ENCODE results near the gene PPAT. TPM values are rescaled to one million over a fixed set of nuclear protein-coding genes. Genes with fewer than 3 reads are reported as not detected.

PPAT gene
- total RNA-seq, 1 experiment from 2014 or later: 38.3 TPM

GRCh38 chr4:56400560-56400959 lies 34.9 kb downstream of the PPAT start:
- CTCF ChIA-PET: no interaction called here
- Histone ChIP-seq H3K36me3 (ENCODE audit: control insufficient read depth, insufficient read depth, low read length) (peaks cover 25% of the 10 kb centered on the region; the same call in 1 of the 2 replicates), H3K4me1 (ENCODE audit: control insufficient read depth, insufficient read depth, low read length) (no peaks in the 10 kb centered on the region), H3K27me3 (ENCODE audit: control insufficient read depth, insufficient read depth, low read length) (no peaks in the 10 kb centered on the region), H3K4me3 (ENCODE audit: low read depth in 2 of 2, low read length in 2 of 2) (no peak overlapping the region), H3K9me3 (ENCODE audit: control insufficient read depth, insufficient read depth, low read depth, low read length) (no peaks in the 10 kb centered on the region), H3K27ac (ENCODE audit: low read length) (no peak overlapping the region)
- no peak for TF ChIP-seq SIN3A (IDR thresholded peaks at IDR 0.05; ENCODE audit: borderline replicate concordance, insufficient read depth, low read depth, low read length)
- no peak for TF ChIP-seq TCF7L2 (IDR thresholded peaks at IDR 0.05; ENCODE audit: low read depth, low read length)
- no peak for TF ChIP-seq CTCF (IDR thresholded peaks at IDR 0.05)
- TF ChIP-seq REST (IDR thresholded peaks at IDR 0.05; ENCODE audit: insufficient read depth in 1 of 2, low read depth in 2 of 2, low read length in 1 of 2): no peak
- no peak for TF ChIP-seq POLR2AphosphoS5 (IDR thresholded peaks at IDR 0.05; ENCODE audit: low read depth, low read length)
- in situ Hi-C loops (cut with HindIII; ENCODE audit: low pct_unique_long_range_greater_than_20kb, low sequenced_read_pairs): no loop called here
- no TSS peak for BruUV-seq (replicated peaks)
- DNase-seq (ENCODE audit: low read depth, low spot score): no peak
- POLR2A ChIA-PET: no interaction called here
- intact Hi-C loops (cut with micrococcal nuclease; ENCODE audit: unreplicated experiment): no loop called here
- ATAC-seq: no peak

- CTCF ChIA-PET: no interaction called here
- intact Hi-C loops (cut with micrococcal nuclease; ENCODE audit: unreplicated experiment) (no loop called here), in situ Hi-C loops (cut with HindIII; ENCODE audit: low pct_unique_long_range_greater_than_20kb, low sequenced_read_pairs) (no loop called here)
- TF ChIP-seq TCF7L2 (IDR thresholded peaks at IDR 0.05; ENCODE audit: low read depth, low read length): no peak
- no peak for TF ChIP-seq POLR2AphosphoS5 (IDR thresholded peaks at IDR 0.05; ENCODE audit: low read depth, low read length)
- no peak for TF ChIP-seq SIN3A (IDR thresholded peaks at IDR 0.05; ENCODE audit: borderline replicate concordance, insufficient read depth, low read depth, low read length)
- no peak for TF ChIP-seq REST (IDR thresholded peaks at IDR 0.05; ENCODE audit: insufficient read depth in 1 of 2, low read depth in 2 of 2, low read length in 1 of 2)
- no peak for TF ChIP-seq CTCF (IDR thresholded peaks at IDR 0.05)
- ATAC-seq (no peak), DNase-seq (ENCODE audit: low read depth, low spot score) (no peak)
- Histone ChIP-seq H3K36me3 (ENCODE audit: control insufficient read depth, insufficient read depth, low read length) (peaks cover 7% of the 10 kb centered on the region), H3K27me3 (ENCODE audit: control insufficient read depth, insufficient read depth, low read length) (no peaks in the 10 kb centered on the region), H3K4me1 (ENCODE audit: control insufficient read depth, insufficient read depth, low read length) (peaks cover 5% of the 10 kb centered on the region; the same call in 1 of the 2 replicates), H3K9me3 (ENCODE audit: control insufficient read depth, insufficient read depth, low read depth, low read length) (no peaks in the 10 kb centered on the region), H3K27ac (ENCODE audit: low read length) (no peak overlapping the region), H3K4me3 (ENCODE audit: low read depth in 2 of 2, low read length in 2 of 2) (no peak overlapping the region)
- BruUV-seq (replicated peaks): no TSS peak
- POLR2A ChIA-PET: no interaction called here
These were observed 44.1 kb downstream of the PPAT start for GRCh38 chr4:56391270-56391669.
